H1 (cell line): ENCODE measurements around the gene CFAP92. TPM values are rescaled to one million over a fixed set of nuclear protein-coding genes. Genes with fewer than 3 reads are reported as not detected.

Source experiments
- ZNF274 ChIP-seq: IDR thresholded peaks from 2 replicates; pipeline ENCODE4 v1.7.0; 2012; ENCODE audit warnings: low read length, borderline replicate concordance; ENCODE audit errors: extremely low read depth
- polyA plus RNA-seq, 7 experiments: library from polyadenylated mRNA; depleted of rRNA in 3 of 7; stranded (reverse) in 5 of 7; unstranded in 2 of 7; fragments of >200 nt in 5 of 7; fragments of 200-250 nt in 2 of 7; gene quantifications; 1 replicate in 5 of 7; 2 replicates in 1 of 7; 4 replicates in 1 of 7; pipeline versions ENCODE4 v1.2.1 to v1.2.3, GENCODE V29; 2011 to 2013; ENCODE audit warnings: missing spikeins in 2 of 7, mixed read lengths in 2 of 7
- total RNA-seq: library from RNA; stranded (reverse); fragmentation: NEBNext Ultra II Directional; extraction: Animal tissue kit (Norgen Biotek cat#: 25700); gene quantifications from 2 replicates; pipeline ENCODE4 v1.2.1, GENCODE V29; 2021

The CFAP92 gene
- total and polyA plus RNA-seq, 2 of the 8 experiments (the other 6 are each of a cell fraction or from before 2014, with no cell fraction given) = 0.77 to 2.0 TPM

DNA sequence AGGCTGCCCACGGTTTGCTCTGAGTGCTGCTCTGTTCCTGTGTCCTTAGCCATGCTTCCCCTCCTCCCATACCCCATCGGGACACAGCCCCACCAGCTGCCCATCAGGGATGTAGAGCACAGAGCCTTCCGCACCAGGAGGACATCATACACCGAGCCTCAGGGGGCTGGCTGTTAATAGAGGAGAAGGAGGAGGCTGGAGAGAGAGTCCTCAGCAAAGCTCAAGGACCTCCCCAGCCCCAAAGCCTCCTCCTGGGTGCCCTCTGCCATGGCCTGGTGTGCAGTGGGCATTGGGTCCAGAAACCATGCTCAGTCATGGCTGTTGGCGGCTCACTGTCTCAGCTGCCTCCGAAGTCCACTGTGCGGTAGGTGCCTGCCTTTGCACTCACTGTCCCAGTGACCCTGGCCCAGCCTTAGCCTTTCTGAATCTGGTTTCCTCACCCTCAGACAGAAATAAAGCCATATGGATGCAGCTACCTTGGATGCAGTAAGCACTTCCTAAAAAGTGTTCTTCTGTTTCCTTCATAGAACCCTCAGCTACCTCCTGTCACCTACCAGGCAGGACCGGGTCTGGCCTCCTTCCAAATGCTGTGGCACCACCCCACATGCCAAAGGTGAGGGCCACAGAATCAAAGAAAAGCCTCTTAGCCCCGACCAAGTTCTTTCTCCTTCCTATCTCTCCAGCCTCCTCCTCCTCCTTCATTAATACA, 60.5 kb downstream of the CFAP92 start (continued):
- no peak for TF ChIP-seq ZNF274
